ENCODE data around the gene DCDC1.

The DCDC1 gene

GRCh38 chr11:31214372-31214771 is 155.2 kb downstream of the DCDC1 start:
- peak; percentile 59 for DNase-seq

- DNase-seq: peak; percentile 26
These were observed 170.2 kb downstream of the DCDC1 start for GRCh38 chr11:31199378-31199777.

GRCh38 chr11:31173926-31174680 is 195.4 kb downstream of the DCDC1 start:
- DNase-seq: no peak

GRCh38 chr11:31160504-31161422 is 208.8 kb downstream of the DCDC1 start:
- DNase-seq: peak; percentile 99

GRCh38 chr11:31150841-31151240 is 218.7 kb downstream of the DCDC1 start:
- no peak for DNase-seq

- DNase-seq: no peak
These were observed 219.5 kb downstream of the DCDC1 start for GRCh38 chr11:31150011-31150410.

- peak; percentile 17 for DNase-seq
These were observed 227.8 kb downstream of the DCDC1 start for GRCh38 chr11:31141789-31142188.

- DNase-seq: no peak
These were observed 230.1 kb downstream of the DCDC1 start for GRCh38 chr11:31139479-31139878.

- no peak for DNase-seq
These were observed 236.8 kb downstream of the DCDC1 start for GRCh38 chr11:31132531-31133421.

- DNase-seq: no peak
These were observed 237.8 kb downstream of the DCDC1 start for GRCh38 chr11:31131760-31132159.

- DNase-seq: peak; percentile 81
These were observed 242.2 kb downstream of the DCDC1 start for GRCh38 chr11:31127290-31127689.

GRCh38 chr11:31120428-31120827 is 249.1 kb downstream of the DCDC1 start:
- no peak for DNase-seq

- DNase-seq: no peak
These were observed 251.0 kb downstream of the DCDC1 start for GRCh38 chr11:31118566-31118965.

- no peak for DNase-seq
These were observed 252.5 kb downstream of the DCDC1 start for GRCh38 chr11:31117038-31117437.

GRCh38 chr11:31114442-31114841 is 255.1 kb downstream of the DCDC1 start:
- no peak for DNase-seq

GRCh38 chr11:31110830-31111229 is 258.7 kb downstream of the DCDC1 start:
- DNase-seq: peak; percentile 22

GRCh38 chr11:31109446-31109845 is 260.1 kb downstream of the DCDC1 start:
- peak; percentile 50 for DNase-seq

GRCh38 chr11:31107649-31108048 is 261.9 kb downstream of the DCDC1 start:
- DNase-seq: peak; percentile 70

GRCh38 chr11:31106968-31107576 is 262.5 kb downstream of the DCDC1 start:
- peak; percentile 96 for DNase-seq

GRCh38 chr11:31106326-31106725 is 263.2 kb downstream of the DCDC1 start:
- DNase-seq: peak; percentile 97

GRCh38 chr11:31102875-31103274 is 266.7 kb downstream of the DCDC1 start:
- no peak for DNase-seq

- no peak for DNase-seq
These were observed 267.2 kb downstream of the DCDC1 start for GRCh38 chr11:31102316-31102715.
